Epithelial cell of esophagus (primary cell): ENCODE measurements around the gene MYLK4.

ENCODE experiments used
- DNase-seq: peaks from one replicate; pipeline ENCODE4 v3.0.0; 2010; ENCODE audit warnings: low read depth
- H3K4me3 ChIP-seq: 2 replicates; pipeline ENCODE4 v1.5.1; 2011; ENCODE audit warnings: mild to moderate bottlenecking, low read length, control low read depth
- TF ChIP-seq, protein P1 (sequence below): IDR thresholded peaks from 2 replicates; pipeline ENCODE4 v1.5.1; 2011; ENCODE audit warnings: low read depth, mild to moderate bottlenecking, low read length, control low read depth, inconsistent platforms; ENCODE audit not compliant: insufficient read depth; ENCODE audit errors: missing control alignments

The MYLK4 gene

DNA sequence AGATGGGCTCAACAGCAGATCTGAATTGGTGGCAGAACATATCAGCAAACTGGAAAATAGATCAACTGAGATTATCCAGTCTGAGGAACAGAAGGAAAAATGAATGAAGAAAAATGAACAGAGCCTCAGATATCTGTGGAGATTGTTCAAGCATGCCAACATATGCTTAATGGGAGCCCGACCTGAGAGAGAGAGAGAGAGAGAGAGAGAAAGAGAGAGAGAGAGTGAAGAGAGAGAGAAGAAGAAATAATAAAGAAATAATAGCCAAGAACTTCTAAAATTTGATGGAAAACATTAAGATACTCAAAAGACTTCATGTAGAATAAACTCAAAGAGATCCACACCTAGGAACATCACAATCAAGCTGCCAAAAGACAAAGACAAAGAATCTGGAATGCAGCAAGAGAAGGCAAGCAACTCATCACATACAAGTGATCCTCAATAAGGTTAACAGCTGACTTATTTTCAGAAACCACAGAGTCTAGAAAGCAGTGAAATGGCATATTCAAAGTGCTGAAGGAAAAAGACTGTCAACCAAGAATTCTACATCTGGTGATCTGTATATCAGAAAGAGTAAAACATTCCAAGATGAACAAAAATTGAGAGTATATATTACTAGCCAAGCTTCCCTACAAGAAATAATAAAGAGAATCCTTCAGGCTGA lies 97.2 kb downstream of the MYLK4 start:
- H3K4me3 ChIP-seq: no peak overlapping the region
- TF ChIP-seq, protein P1, sequence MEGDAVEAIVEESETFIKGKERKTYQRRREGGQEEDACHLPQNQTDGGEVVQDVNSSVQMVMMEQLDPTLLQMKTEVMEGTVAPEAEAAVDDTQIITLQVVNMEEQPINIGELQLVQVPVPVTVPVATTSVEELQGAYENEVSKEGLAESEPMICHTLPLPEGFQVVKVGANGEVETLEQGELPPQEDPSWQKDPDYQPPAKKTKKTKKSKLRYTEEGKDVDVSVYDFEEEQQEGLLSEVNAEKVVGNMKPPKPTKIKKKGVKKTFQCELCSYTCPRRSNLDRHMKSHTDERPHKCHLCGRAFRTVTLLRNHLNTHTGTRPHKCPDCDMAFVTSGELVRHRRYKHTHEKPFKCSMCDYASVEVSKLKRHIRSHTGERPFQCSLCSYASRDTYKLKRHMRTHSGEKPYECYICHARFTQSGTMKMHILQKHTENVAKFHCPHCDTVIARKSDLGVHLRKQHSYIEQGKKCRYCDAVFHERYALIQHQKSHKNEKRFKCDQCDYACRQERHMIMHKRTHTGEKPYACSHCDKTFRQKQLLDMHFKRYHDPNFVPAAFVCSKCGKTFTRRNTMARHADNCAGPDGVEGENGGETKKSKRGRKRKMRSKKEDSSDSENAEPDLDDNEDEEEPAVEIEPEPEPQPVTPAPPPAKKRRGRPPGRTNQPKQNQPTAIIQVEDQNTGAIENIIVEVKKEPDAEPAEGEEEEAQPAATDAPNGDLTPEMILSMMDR: no peak
- no peak for DNase-seq

DNA sequence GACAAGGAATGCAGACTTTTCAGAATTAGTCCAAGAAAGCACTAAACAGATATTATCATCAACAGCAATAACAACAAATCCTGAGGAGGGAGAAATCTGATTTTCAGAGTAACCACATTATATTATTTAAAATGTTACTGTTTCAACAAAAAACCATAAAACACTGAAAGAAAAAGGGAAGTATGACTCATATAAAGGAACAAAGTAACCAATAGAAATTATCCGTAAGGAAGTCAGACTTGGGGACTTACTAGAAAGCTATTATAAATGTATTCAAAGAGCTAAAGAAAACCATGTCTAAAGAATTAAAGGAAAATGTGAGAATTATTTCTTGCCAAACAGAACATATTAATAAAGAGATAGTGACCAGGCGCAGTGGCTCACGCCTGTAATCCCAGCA lies 98.1 kb downstream of the MYLK4 start:
- H3K4me3 ChIP-seq: no peak overlapping the region
- no peak for DNase-seq
- TF ChIP-seq, protein P1: no peak

DNA sequence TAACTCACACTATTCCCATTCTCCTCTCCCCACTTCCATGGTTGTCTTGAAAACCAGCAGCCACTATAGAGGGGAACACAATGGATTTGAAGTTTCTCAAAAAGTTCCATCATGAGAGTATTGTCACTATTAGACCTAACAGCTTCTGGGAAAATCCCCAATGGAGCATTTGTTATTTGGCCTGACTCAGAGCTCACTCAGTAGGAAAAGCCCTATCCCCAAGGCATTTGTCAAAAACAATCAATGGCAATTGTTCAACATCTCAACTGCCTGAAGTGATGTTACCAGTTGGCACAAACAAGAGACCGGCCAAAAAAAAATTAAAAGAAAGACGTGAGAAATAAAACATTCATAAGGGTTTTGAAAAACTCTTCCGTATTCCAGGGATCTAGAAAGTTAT lies 98.8 kb downstream of the MYLK4 start:
- H3K4me3 ChIP-seq: no peak overlapping the region
- DNase-seq: peak; percentile 60
- TF ChIP-seq, protein P1: no peak

DNA sequence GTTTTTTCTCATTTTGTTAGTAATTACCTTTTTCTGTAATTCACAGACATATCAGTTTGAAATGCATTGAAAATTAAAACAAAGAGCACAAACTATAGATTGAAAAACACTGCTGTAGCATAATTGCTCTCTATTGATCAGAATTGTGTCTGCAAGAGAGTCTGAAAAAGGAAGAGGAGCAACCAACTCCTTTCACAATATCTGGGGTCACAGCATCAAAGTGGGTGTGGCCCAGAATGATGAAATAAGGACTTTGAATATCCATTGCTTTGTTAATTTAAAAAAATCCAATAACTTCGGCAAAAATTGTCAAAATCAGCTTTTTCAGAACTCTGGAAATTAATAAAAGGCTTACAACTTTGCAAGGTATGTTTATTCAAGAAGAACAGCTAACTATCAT lies 99.2 kb downstream of the MYLK4 start:
- TF ChIP-seq, protein P1: no peak
- no peak overlapping the region for H3K4me3 ChIP-seq
- DNase-seq: no peak

DNA sequence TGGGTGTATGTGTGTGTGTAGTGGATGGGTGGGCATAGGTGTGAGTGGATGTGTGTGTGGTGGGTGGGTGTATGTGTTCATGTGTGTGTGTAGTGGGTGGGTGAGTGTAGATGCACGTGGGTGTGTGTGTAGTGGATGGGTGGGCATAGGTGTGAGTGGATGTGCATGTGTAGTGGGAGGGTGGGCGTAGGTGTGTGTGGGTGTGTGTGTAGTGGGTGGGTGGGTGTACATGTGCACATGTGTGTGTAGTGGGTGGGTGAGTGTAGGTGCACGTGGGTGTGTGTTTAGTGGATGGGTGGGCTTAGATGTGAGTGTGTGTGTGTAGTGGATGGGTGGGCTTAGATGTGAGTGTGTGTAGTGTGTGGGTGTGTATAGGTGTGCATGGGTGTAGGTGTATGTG lies 104.4 kb downstream of the MYLK4 start:
- TF ChIP-seq, protein P1: no peak
- H3K4me3 ChIP-seq: no peak overlapping the region

DNA sequence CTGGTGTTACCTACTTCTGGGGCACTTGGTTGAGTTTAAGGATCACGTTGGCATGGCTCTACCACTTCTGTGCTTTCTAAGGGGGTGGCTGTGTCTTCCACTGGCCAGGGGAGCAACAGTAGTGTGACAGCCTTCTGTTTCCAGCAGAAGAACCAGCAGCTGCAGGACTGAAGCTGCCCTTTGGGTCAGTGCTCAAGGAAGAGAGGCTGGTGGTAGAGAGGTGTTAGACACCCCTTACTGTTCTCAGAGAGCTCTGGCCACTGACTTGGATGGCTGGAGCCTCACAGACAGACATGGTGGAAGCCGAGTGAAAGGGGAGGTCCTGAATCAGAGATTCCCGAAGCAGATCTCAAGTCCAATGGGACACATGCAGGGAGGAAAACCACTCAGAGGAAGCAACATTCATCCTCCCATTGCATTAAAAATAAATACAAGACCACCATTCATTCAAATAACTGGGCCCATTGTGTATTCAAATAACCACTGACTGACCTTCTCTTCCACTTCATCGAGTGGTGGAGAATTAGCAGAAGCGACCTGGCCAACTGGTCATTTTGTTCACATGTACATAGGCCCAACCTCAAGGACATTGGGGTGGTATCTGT lies 106.7 kb downstream of the MYLK4 start:
- TF ChIP-seq, protein P1: no peak
- H3K4me3 ChIP-seq: no peak overlapping the region
- no peak for DNase-seq

More for the DNA sequence above, 104.4 kb downstream of the MYLK4 start:
- no peak for DNase-seq

DNA sequence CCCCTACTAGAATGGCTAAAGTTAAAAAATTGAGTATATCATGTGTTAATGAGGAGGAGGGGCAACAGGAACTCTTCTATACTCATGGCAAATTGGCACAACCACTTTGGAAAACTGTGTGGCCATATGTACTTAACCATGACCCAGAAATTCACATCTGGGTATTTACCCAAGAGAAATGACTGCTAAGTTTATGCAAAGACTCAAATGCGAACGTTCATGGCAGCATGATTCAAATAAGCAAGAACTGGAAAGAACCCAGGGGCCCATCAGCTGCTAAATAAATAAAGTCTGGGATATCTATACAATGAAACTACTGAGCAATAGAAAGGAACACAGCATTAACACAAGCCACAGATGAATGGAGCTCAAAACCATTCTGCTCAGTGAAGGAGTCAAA lies 107.6 kb downstream of the MYLK4 start:
- H3K4me3 ChIP-seq: no peak overlapping the region
- DNase-seq: no peak
- TF ChIP-seq, protein P1: no peak
